ENCODE data around the gene LMO1.

LMO1 gene

DNA sequence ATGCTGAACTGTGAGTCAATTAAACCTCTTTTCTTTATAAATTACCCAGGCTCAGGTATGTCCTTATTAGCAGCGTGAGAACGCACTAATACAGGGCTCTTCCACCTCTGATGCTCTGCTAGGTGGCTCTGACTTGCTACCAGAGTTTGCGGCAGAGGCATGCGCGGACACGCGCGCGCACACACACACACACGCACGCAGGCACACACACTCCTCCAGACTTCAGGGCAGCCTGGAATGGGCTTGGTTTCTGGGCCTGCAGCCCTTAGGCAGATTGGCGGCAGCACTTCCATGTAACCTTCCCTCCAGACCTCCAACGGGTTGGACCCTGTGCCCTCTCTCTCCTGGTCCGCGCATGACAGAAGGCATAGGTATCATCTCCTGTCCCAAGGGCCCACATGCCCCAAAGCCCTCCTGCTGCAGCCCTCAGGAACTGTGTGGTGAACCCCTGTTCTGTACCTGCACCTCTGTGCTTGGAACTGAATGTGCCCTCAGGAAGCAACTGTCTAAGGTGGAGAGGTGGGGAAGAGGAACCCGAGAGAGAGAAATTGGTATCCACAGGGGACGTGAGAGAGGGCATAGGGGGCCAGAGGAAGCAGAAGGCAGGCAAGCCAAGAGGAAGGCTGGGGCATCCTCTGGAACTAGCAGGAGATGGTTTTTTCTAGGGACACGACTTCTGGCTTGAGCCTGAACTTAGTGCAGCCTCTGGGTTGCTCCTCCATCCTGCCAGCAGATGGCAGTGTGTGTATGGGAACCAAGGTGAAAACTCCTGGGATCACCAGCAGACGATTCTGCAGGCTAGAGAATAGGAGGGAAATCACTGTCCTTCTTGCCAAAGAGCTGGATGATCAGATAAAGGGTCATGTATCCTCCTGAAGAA, 71.4 kb downstream of the LMO1 start:
- TF ChIP-seq, protein P1, sequence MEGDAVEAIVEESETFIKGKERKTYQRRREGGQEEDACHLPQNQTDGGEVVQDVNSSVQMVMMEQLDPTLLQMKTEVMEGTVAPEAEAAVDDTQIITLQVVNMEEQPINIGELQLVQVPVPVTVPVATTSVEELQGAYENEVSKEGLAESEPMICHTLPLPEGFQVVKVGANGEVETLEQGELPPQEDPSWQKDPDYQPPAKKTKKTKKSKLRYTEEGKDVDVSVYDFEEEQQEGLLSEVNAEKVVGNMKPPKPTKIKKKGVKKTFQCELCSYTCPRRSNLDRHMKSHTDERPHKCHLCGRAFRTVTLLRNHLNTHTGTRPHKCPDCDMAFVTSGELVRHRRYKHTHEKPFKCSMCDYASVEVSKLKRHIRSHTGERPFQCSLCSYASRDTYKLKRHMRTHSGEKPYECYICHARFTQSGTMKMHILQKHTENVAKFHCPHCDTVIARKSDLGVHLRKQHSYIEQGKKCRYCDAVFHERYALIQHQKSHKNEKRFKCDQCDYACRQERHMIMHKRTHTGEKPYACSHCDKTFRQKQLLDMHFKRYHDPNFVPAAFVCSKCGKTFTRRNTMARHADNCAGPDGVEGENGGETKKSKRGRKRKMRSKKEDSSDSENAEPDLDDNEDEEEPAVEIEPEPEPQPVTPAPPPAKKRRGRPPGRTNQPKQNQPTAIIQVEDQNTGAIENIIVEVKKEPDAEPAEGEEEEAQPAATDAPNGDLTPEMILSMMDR (IDR thresholded peaks at IDR 0.05; ENCODE audit: insufficient read depth, low read length, missing control alignments), result peak; percentile 84
- H3K4me3 ChIP-seq (ENCODE audit: low read depth, low read length), result no peak overlapping the region
- ChIA-PET CTCF (interaction anchor here (0.6 to 4.8 kb wide), 32 partner anchors 9 to 767 kb away, joined by 3 to 106 read pairs (median 4); partner anchors contain the start of gene LMO1), POLR2A (no interaction called here)
- DNase-seq (ENCODE audit: low read depth, low spot score), result peak; percentile 12

DNA sequence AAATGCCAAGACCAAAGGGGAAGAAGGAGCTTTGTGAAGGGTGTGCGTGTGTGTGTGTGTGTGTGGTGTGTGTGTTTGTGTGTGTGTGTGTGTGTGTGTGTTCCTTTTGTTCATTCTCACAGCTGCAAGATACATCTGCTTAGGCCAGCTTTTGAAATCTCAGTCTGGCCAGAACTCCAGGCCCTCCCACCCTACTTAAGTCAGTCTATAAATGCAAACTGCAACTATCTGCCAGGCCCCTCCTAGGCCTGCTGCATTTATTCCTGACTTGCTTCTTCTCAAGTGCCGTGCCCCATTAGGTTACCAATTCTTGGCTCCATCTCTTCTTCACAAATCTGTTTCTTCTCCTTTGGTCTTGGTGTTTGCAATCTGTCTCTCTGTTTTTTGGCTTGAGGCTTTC, 73.2 kb downstream of the LMO1 start:
- no peak for DNase-seq (ENCODE audit: low read depth, low spot score)
- ChIA-PET POLR2A (no interaction called here), CTCF (interaction anchor here (0.8 to 3.7 kb wide), 7 partner anchors 10 to 377 kb away, joined by 3 to 39 read pairs (median 3); no protein-coding TSS in a partner anchor)
- TF ChIP-seq, protein P1 (IDR thresholded peaks at IDR 0.05; ENCODE audit: insufficient read depth, low read length, missing control alignments), result no peak
- no peak overlapping the region for H3K4me3 ChIP-seq (ENCODE audit: low read depth, low read length)

DNA sequence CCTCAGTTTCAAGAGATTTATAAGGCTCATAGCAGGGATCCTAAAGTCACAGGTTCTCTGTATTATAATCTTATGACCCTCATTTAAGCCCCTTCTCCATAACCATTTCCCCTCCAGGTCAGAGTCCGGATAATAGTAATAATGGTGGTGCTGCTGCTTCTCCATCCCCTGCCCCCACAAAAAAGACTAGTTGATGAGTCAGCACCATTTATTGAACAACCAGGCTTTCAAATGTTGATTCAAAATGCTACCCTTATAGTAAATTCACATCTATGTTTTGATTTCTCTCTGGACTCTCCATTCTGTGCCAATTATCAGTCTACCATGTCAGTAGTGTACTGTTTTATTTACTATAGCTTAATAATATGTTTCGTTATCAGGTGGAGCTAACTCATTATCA, 77.2 kb downstream of the LMO1 start:
- H3K4me3 ChIP-seq (ENCODE audit: low read depth, low read length), result no peak overlapping the region
- TF ChIP-seq, protein P1 (IDR thresholded peaks at IDR 0.05; ENCODE audit: insufficient read depth, low read length, missing control alignments), result no peak
- DNase-seq (ENCODE audit: low read depth, low spot score), result no peak
- POLR2A ChIA-PET, result no interaction called here
- CTCF ChIA-PET, result interaction anchor here (1.3 kb wide), 1 partner anchor 11 kb away, joined by 3 read pairs; no protein-coding TSS in a partner anchor

DNA sequence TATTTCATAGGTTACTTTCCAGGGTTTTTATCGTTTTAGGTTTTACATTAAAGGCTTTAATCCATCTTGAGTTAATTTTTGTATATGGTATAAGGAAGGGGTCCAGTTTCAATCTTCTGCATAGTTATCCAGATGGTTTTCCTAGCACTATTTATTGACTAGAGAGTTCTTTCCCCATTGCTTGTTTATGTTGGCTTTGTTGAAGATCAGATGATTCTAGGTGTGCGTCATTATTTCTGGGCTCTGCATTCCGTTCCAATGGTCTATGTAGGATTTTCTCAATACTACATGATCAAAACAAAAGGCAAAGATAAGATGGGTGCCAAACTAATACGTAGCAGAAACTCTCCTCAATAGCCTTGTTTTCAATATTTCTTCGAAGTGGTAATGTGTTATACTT, 80.6 kb downstream of the LMO1 start:
- DNase-seq (ENCODE audit: low read depth, low spot score), result no peak
- H3K4me3 ChIP-seq (ENCODE audit: low read depth, low read length), result no peak overlapping the region
- TF ChIP-seq, protein P1 (IDR thresholded peaks at IDR 0.05; ENCODE audit: insufficient read depth, low read length, missing control alignments), result no peak
- ChIA-PET CTCF (interaction anchor here (5.1 kb wide), 1 partner anchor 11 kb away, joined by 26 read pairs; no protein-coding TSS in a partner anchor), POLR2A (no interaction called here)

DNA sequence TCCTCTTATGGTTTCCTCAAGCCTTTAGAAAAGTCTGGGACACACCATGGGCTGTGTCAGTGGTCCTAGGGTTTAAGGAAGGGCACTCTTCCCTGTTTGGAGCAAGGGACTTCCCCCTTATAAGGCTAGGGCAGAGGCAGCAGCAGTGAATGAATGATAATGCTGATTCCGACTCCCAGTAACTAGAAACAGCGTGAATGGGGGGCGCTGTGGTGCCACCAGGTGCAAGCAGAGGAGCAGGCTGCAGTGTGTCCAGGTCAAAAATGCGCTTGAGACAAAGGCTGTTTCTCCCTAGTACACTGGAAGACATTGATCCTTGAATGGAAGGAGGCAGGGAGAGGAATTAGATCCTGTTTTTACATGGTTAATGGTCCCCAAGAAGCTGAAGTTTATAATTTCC, 83.2 kb downstream of the LMO1 start:
- CTCF ChIA-PET, result interaction anchor here (5.1 kb wide), 1 partner anchor 14 kb away, joined by 26 read pairs; no protein-coding TSS in a partner anchor
- DNase-seq (ENCODE audit: low read depth, low spot score), result no peak
- H3K4me3 ChIP-seq (ENCODE audit: low read depth, low read length), result no peak overlapping the region
- POLR2A ChIA-PET, result no interaction called here
- TF ChIP-seq, protein P1 (IDR thresholded peaks at IDR 0.05; ENCODE audit: insufficient read depth, low read length, missing control alignments), result no peak

DNA sequence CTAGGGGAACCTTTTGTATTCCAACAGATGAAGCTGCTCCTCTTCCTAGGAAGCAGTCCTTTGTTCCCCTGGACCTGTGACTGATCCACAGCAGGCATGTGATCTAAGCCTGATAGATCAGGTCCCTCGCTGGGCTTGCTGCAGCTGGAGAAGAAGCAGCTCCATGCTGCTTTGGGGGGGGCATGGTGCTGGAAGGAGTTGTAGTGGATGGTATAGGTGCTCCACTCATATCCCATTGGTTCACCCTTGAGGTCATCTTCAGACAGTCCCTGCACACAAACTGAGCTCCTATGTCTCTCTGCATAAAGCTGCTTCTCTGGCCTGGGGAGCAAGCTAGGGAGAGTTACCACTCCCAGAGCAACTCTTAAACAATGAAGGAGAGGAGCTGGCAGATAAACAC, 85.4 kb downstream of the LMO1 start:
- no peak overlapping the region for H3K4me3 ChIP-seq (ENCODE audit: low read depth, low read length)
- ChIA-PET CTCF (interaction anchor here (1.2 to 2.8 kb wide), 2 partner anchors 15 to 145 kb away, joined by 3 to 15 read pairs; no protein-coding TSS in a partner anchor), POLR2A (no interaction called here)
- TF ChIP-seq, protein P1 (IDR thresholded peaks at IDR 0.05; ENCODE audit: insufficient read depth, low read length, missing control alignments), result no peak
- no peak for DNase-seq (ENCODE audit: low read depth, low spot score)
